ENCODE data around the gene TECPR2. TPM values are rescaled to one million over a fixed set of nuclear protein-coding genes. Genes with fewer than 3 reads are reported as not detected.
A peak's percentile ranks its signal among the peaks of the same experiment; 100 is the strongest.

The TECPR2 gene
- total and polyA plus RNA-seq, 4 donors = 5.6 to 30.3 (median 19.5) TPM

GRCh38 chr14:102394717-102395375, 32.1 kb downstream of the TECPR2 start:
- Histone ChIP-seq H3K9me3 (ENCODE audit: control insufficient read depth in 4 of 4, insufficient read depth in 3 of 4, low read length in 3 of 4) (no peaks in the 10 kb centered on the region), H3K27me3 (ENCODE audit: control insufficient read depth in 3 of 3, insufficient read depth in 3 of 3, low read length in 2 of 3) (no peaks in the 10 kb centered on the region), H3K4me3 (no peak overlapping the region), H3K9ac (ENCODE audit: insufficient read depth in 1 of 2, low read length in 2 of 2) (no peak overlapping the region), H3K4me1 (ENCODE audit: control insufficient read depth in 5 of 5, insufficient read depth in 5 of 5, low read length in 5 of 5) (peaks cover 0 to 12% (median 2%) of the 10 kb centered on the region in 5 donors), H3K27ac (ENCODE audit: low read depth in 1 of 2, low read length in 1 of 2) (peak overlapping the region in 1 of 2 donors; percentile 9), H3K36me3 (ENCODE audit: control insufficient read depth in 4 of 4, insufficient read depth in 4 of 4, low read length in 4 of 4) (peaks cover 0 to 9% (median 4%) of the 10 kb centered on the region in 4 donors)
- no peak for TF ChIP-seq CTCF (IDR thresholded peaks at IDR 0.05; ENCODE audit: control extremely low read depth, extremely low read depth)
- DNase-seq (no peak), ATAC-seq (ENCODE audit: insufficient read depth, low FRiP score) (no peak)
- WGBS, 2 donors = 33 to 48% methylated on average over 9 of the region's 9 CpGs

- TF ChIP-seq CTCF (IDR thresholded peaks at IDR 0.05; ENCODE audit: control extremely low read depth, extremely low read depth) = no peak
- peaks cover 0 to 9% (median 4%) of the 10 kb centered on the region in 4 donors for H3K36me3 ChIP-seq (ENCODE audit: control insufficient read depth in 4 of 4, insufficient read depth in 4 of 4, low read length in 4 of 4)
- peaks cover 0 to 7% (median 0%) of the 10 kb centered on the region in 5 donors for H3K4me1 ChIP-seq (ENCODE audit: control insufficient read depth in 5 of 5, insufficient read depth in 5 of 5, low read length in 5 of 5)
- DNase-seq (no peak), ATAC-seq (ENCODE audit: insufficient read depth, low FRiP score) (no peak)
- no peak overlapping the region for H3K9ac ChIP-seq (ENCODE audit: insufficient read depth in 1 of 2, low read length in 2 of 2)
- no peaks in the 10 kb centered on the region for H3K27me3 ChIP-seq (ENCODE audit: control insufficient read depth in 3 of 3, insufficient read depth in 3 of 3, low read length in 2 of 3)
- 95 to 96% methylated on average over 7 of the region's 7 CpGs for WGBS, 2 donors
- H3K4me3 ChIP-seq = no peak overlapping the region
- H3K9me3 ChIP-seq (ENCODE audit: control insufficient read depth in 4 of 4, insufficient read depth in 3 of 4, low read length in 3 of 4) = no peaks in the 10 kb centered on the region
- no peak overlapping the region for H3K27ac ChIP-seq (ENCODE audit: low read depth in 1 of 2, low read length in 1 of 2)
Measured at GRCh38 chr14:102396521-102396920, 33.8 kb downstream of the TECPR2 start.

GRCh38 chr14:102403028-102403427, 40.3 kb downstream of the TECPR2 start:
- Histone ChIP-seq H3K27ac (ENCODE audit: low read depth in 1 of 2, low read length in 1 of 2) (no peak overlapping the region), H3K36me3 (ENCODE audit: control insufficient read depth in 4 of 4, insufficient read depth in 4 of 4, low read length in 4 of 4) (peaks cover 0 to 5% (median 2%) of the 10 kb centered on the region in 4 donors), H3K4me1 (ENCODE audit: control insufficient read depth in 5 of 5, insufficient read depth in 5 of 5, low read length in 5 of 5) (no peaks in the 10 kb centered on the region), H3K4me3 (no peak overlapping the region), H3K9me3 (ENCODE audit: control insufficient read depth in 4 of 4, insufficient read depth in 3 of 4, low read length in 3 of 4) (peaks cover 0 to 7% (median 2%) of the 10 kb centered on the region in 4 donors), H3K27me3 (ENCODE audit: control insufficient read depth in 3 of 3, insufficient read depth in 3 of 3, low read length in 2 of 3) (no peaks in the 10 kb centered on the region), H3K9ac (ENCODE audit: insufficient read depth in 1 of 2, low read length in 2 of 2) (no peak overlapping the region)
- ATAC-seq (ENCODE audit: insufficient read depth, low FRiP score) = no peak
- TF ChIP-seq CTCF (IDR thresholded peaks at IDR 0.05; ENCODE audit: control extremely low read depth, extremely low read depth) = no peak
- no peak for DNase-seq

Data from lung (tissue), 12 donors.